ENCODE measurements around the gene CARS2. TPM values are rescaled to one million over a fixed set of nuclear protein-coding genes. Genes with fewer than 3 reads are reported as not detected.

Gene CARS2
- total and polyA plus RNA-seq, 2 experiments from 2014 or later = 39.0 to 53.5 TPM

- Histone ChIP-seq H3K4me1 (ENCODE audit: insufficient read depth) (no peaks in the 10 kb centered on the region), H3K4me2 (no peak overlapping the region), H3K27me3 (ENCODE audit: insufficient read depth) (no peaks in the 10 kb centered on the region), H3K9me2 (ENCODE audit: insufficient read depth) (peaks cover 6% of the 10 kb centered on the region; the same call in 1 of the 2 replicates), H3K4me3 (no peak overlapping the region), H3K36me3 (ENCODE audit: insufficient read depth) (no peaks in the 10 kb centered on the region), H3F3A (replicated peaks; ENCODE audit: low read depth) (no peaks in the 10 kb centered on the region), H3K79me2 (replicated peaks; ENCODE audit: insufficient read depth) (no peaks in the 10 kb centered on the region), H4K20me1 (replicated peaks; ENCODE audit: insufficient read depth) (no peaks in the 10 kb centered on the region), H2AFZ (no peak overlapping the region), H3K27ac (ENCODE audit: low read depth) (no peak overlapping the region)
- Mint-ChIP-seq H3K4me3 (no peak overlapping the region), H3K27me3 (ENCODE audit: insufficient read depth, low read depth, poor library complexity) (peaks cover 3% of the 10 kb centered on the region), H3K9me3 (no peaks in the 10 kb centered on the region; the same call in 2 of the 3 replicates), H3K4me1 (no peaks in the 10 kb centered on the region; the same call in 2 of the 3 replicates), H3K36me3 (ENCODE audit: low read depth) (no peaks in the 10 kb centered on the region; the same call in 2 of the 3 replicates), H3K27ac (no peak overlapping the region)
- ATAC-seq (no peak), DNase-seq (ENCODE audit: low spot score) (no peak)
- TF ChIP-seq REST (IDR thresholded peaks at IDR 0.05; ENCODE audit: unreplicated experiment) (no peak), EZH2phosphoT487 (IDR thresholded peaks at IDR 0.05; ENCODE audit: unreplicated experiment) (no peak), ETS1 (IDR thresholded peaks at IDR 0.05) (no peak), CREB1 (CRISPR knock-in tag; IDR thresholded peaks at IDR 0.05; ENCODE audit: low read depth) (no peak), ZNF331 (CRISPR knock-in tag; IDR thresholded peaks at IDR 0.05; ENCODE audit: low read depth) (no peak), JUNB (IDR thresholded peaks at IDR 0.05; ENCODE audit: unreplicated experiment) (no peak), POLR2AphosphoS5 (IDR thresholded peaks at IDR 0.05; ENCODE audit: low read depth) (no peak), ZNF114 (CRISPR knock-in tag; IDR thresholded peaks at IDR 0.05) (no peak), NANOG (IDR thresholded peaks at IDR 0.05; ENCODE audit: borderline replicate concordance) (no peak), STAT1 (IDR thresholded peaks at IDR 0.05; ENCODE audit: unreplicated experiment) (no peak), CTCF (conservative IDR thresholded peaks at IDR 0.05; ENCODE audit: low read depth in 2 of 2) (no peak), ZNF462 (CRISPR knock-in tag; IDR thresholded peaks at IDR 0.05) (no peak), EZH2 (IDR thresholded peaks at IDR 0.05; ENCODE audit: low read depth, unreplicated experiment) (no peak)
Observed at GRCh38 chr13:110731072-110731471, 25.2 kb upstream of the CARS2 start.

Measured in GM23338 (cell line).